CD4-positive, alpha-beta T cell treated with Interleukin-6 for 4 hours (primary cell): ENCODE results near the gene CDC42BPG.
A peak's percentile ranks its signal among the peaks of the same experiment; 100 is the strongest.
"Not testable (repeated sequence)": the region's sequence is repeated elsewhere in the genome, so short reads cannot be mapped to it uniquely, and the experiment has no call there.

Source experiments
- DNase-seq: peaks from one replicate; pipeline ENCODE4 v3.0.0-alpha.2; 2020; ENCODE audit warnings: mixed read lengths

Gene CDC42BPG

GRCh38 chr11:64834031-64834722 lies 10.3 kb downstream of the CDC42BPG start:
- no peak for DNase-seq

GRCh38 chr11:64833509-64833908 lies 10.9 kb downstream of the CDC42BPG start:
- no peak for DNase-seq

GRCh38 chr11:64833198-64833502 lies 11.3 kb downstream of the CDC42BPG start:
- no peak for DNase-seq

GRCh38 chr11:64832467-64833197 lies 11.8 kb downstream of the CDC42BPG start:
- DNase-seq: no peak

- DNase-seq: no peak
Observed at GRCh38 chr11:64831411-64831891, 13.0 kb downstream of the CDC42BPG start.

- DNase-seq: no peak
Observed at GRCh38 chr11:64829536-64830251, 14.8 kb downstream of the CDC42BPG start.

GRCh38 chr11:64827451-64827839 lies 17.0 kb downstream of the CDC42BPG start:
- DNase-seq: no peak

- no peak for DNase-seq
Observed at GRCh38 chr11:64826578-64827450, 17.6 kb downstream of the CDC42BPG start.

- no peak for DNase-seq
Observed at GRCh38 chr11:64826062-64826461, 18.4 kb downstream of the CDC42BPG start.

GRCh38 chr11:64823568-64824119 lies 20.8 kb downstream of the CDC42BPG start:
- no peak for DNase-seq

- DNase-seq: no peak
Observed at GRCh38 chr11:64817476-64817875, 27.0 kb downstream of the CDC42BPG start.

- DNase-seq: not testable (repeated sequence)
Observed at GRCh38 chr11:64815433-64815832, 29.0 kb downstream of the CDC42BPG start.

- DNase-seq: no peak
Observed at GRCh38 chr11:64814712-64815187, 29.7 kb downstream of the CDC42BPG start.

- no peak for DNase-seq
Observed at GRCh38 chr11:64813826-64814225, 30.6 kb downstream of the CDC42BPG start.

GRCh38 chr11:64810891-64811272 lies 33.6 kb downstream of the CDC42BPG start:
- DNase-seq: no peak

GRCh38 chr11:64810271-64810890 lies 34.1 kb downstream of the CDC42BPG start, which contains the start of gene MEN1:
TSS of gene MEN1 (minus strand) at chr11:64810551. CDS start at chr11:64810109, 442 bp downstream.
- DNase-seq: peak; percentile 79

GRCh38 chr11:64809781-64810241 lies 34.6 kb downstream of the CDC42BPG start:
- DNase-seq: peak; percentile 37

GRCh38 chr11:64805481-64805880 lies 39.0 kb downstream of the CDC42BPG start:
- DNase-seq: no peak

- DNase-seq: no peak
Observed at GRCh38 chr11:64804346-64805210, 39.9 kb downstream of the CDC42BPG start.

GRCh38 chr11:64803846-64804345 lies 40.6 kb downstream of the CDC42BPG start:
- no peak for DNase-seq
